Hepatocyte (in vitro differentiated cells): ENCODE data around the gene DLK2. TPM values are rescaled to one million over a fixed set of nuclear protein-coding genes. Genes with fewer than 3 reads are reported as not detected.
A peak's percentile ranks its signal among the peaks of the same experiment; 100 is the strongest.

Experiments used
- DNase-seq: peaks from one replicate; pipeline ENCODE4 v3.0.0-alpha.2; 2016; ENCODE audit warnings: low spot score
- H2AFZ ChIP-seq: fragments of 200-600 bp; sonication (generic); 2 replicates; pipeline ENCODE4 v1.6.0; 2016; ENCODE audit warnings: antibody characterized with exemption, mild to moderate bottlenecking
- H3K27ac ChIP-seq: fragments of 200-600 bp; sonication (generic); 2 replicates; pipeline ENCODE4 v1.5.1; 2016; ENCODE audit warnings: mild to moderate bottlenecking
- H3K27me3 ChIP-seq: fragments of 200-600 bp; sonication (generic); 2 replicates; pipeline ENCODE4 v1.6.1; 2016
- H3K36me3 ChIP-seq: fragments of 200-600 bp; sonication (generic); replicated peaks from 2 replicates; pipeline ENCODE4 v1.5.1; 2016; ENCODE audit warnings: low read depth; ENCODE audit not compliant: insufficient read depth
- H3K4me1 ChIP-seq: fragments of 200-600 bp; sonication (generic); 2 replicates; pipeline ENCODE4 v1.5.1; 2016; ENCODE audit warnings: mild to moderate bottlenecking, moderate library complexity; ENCODE audit not compliant: insufficient read depth
- H3K4me2 ChIP-seq: fragments of 200-600 bp; sonication (generic); 2 replicates; pipeline ENCODE4 v1.6.0; 2016
- H3K4me3 ChIP-seq: fragments of 200-600 bp; sonication (generic); 2 replicates; pipeline ENCODE4 v1.5.1; 2016; ENCODE audit warnings: mild to moderate bottlenecking
- H3K79me2 ChIP-seq: fragments of 200-600 bp; sonication (generic); 2 replicates; pipeline ENCODE4 v1.6.0; 2017; ENCODE audit warnings: mild to moderate bottlenecking
- H3K9me2 ChIP-seq: fragments of 200-600 bp; sonication (generic); replicated peaks from 2 replicates; pipeline ENCODE4 v1.6.0; 2017; ENCODE audit warnings: mild to moderate bottlenecking; ENCODE audit not compliant: insufficient read depth
- H3K9me3 ChIP-seq: fragments of 200-600 bp; sonication (generic); 2 replicates; pipeline ENCODE4 v1.5.1; 2016; ENCODE audit warnings: low read depth, mild to moderate bottlenecking
- H4K20me1 ChIP-seq: fragments of 200-600 bp; sonication (generic); 2 replicates; pipeline ENCODE4 v1.6.0; 2016; ENCODE audit warnings: mild to moderate bottlenecking; ENCODE audit not compliant: insufficient read depth, poor library complexity, severe bottlenecking
- CTCF ChIP-seq: fragments of 200-600 bp; sonication (generic); IDR thresholded peaks from 2 replicates; pipeline ENCODE4 v1.5.1; 2016; ENCODE audit warnings: antibody characterized with exemption, mild to moderate bottlenecking; ENCODE audit not compliant: poor library complexity
- EZH2 ChIP-seq: fragments of 200-600 bp; sonication (generic); IDR thresholded peaks from 2 replicates; pipeline ENCODE4 v1.6.1; 2016; ENCODE audit warnings: antibody characterized with exemption, mild to moderate bottlenecking, borderline replicate concordance
- EZH2phosphoT487 ChIP-seq: fragments of 200-600 bp; sonication (generic); IDR thresholded peaks from one replicate; pipeline ENCODE4 v1.6.1; 2018; ENCODE audit warnings: antibody characterized with exemption, mild to moderate bottlenecking, low read depth, moderate library complexity; ENCODE audit not compliant: unreplicated experiment, severe bottlenecking
- WGBS: methylation state at CpG from one replicate; pipeline ENCODE4 v1.1.6; 2016; ENCODE audit warnings: low lambda C conversion rate; ENCODE audit errors: missing lambda C conversion rate; 5-methylcytosine and 5-hydroxymethylcytosine counted together
- polyA plus RNA-seq: library from polyadenylated mRNA; unstranded; fragments of >200 nt; fragmentation: Nextera tagmentation; extraction: Ambion mirVana; gene quantifications from 2 replicates; pipeline ENCODE4 v1.2.1, GENCODE V29; 2016
- total RNA-seq: library from RNA; depleted of rRNA; stranded (reverse); fragments of >200 nt; gene quantifications from 2 replicates; pipeline ENCODE4 v1.2.3, GENCODE V29; 2014

The DLK2 gene
- total and polyA plus RNA-seq, 2 experiments from 2014 or later, result 0.33 to 1.8 TPM

DNA sequence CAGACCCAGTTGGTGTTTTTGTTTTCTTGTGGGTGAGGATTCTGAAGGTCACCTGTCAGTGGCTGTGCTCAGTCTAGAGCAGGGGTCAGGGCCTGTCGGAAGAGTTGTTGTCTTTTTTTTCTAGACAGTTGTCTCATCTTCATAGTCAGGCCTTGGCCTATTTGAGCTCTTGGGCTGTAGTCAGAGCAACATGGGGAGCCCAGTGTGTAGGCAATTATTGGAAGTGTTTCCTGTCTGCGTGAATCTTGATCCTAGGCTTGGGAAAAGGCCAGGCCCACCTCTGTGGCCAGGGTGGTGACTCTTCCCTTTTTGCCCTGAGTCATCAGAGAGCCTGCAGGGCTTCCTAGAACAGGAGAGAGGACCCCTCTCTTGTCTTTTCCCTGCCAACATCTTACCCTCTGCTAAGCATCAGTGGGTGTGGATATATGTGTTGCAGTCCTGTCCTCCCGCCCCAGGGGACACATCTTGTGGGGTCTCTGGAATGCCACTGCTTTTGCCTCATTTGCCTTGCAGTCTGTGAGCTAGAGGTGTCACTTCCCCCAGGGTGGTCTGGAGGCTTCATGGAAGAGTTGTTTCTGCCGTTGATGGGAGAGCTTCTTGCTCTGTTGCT, 33.4 kb upstream of the DLK2 start:
- peaks cover 39% of the 10 kb centered on the region for H4K20me1 ChIP-seq
- no peaks in the 10 kb centered on the region for H3K9me2 ChIP-seq
- no peak for DNase-seq
- TF ChIP-seq EZH2, result no peak
- 67% methylated on average over 3 of the region's 4 CpGs for WGBS
- H2AFZ ChIP-seq, result no peak overlapping the region
- peaks cover 23% of the 10 kb centered on the region for H3K4me1 ChIP-seq
- H3K4me3 ChIP-seq, result no peak overlapping the region
- no peaks in the 10 kb centered on the region for H3K27me3 ChIP-seq
- H3K27ac ChIP-seq, result no peak overlapping the region
- no peak overlapping the region for H3K4me2 ChIP-seq
- H3K79me2 ChIP-seq, result peaks cover 64% of the 10 kb centered on the region
- no peaks in the 10 kb centered on the region for H3K36me3 ChIP-seq
- no peaks in the 10 kb centered on the region for H3K9me3 ChIP-seq

DNA sequence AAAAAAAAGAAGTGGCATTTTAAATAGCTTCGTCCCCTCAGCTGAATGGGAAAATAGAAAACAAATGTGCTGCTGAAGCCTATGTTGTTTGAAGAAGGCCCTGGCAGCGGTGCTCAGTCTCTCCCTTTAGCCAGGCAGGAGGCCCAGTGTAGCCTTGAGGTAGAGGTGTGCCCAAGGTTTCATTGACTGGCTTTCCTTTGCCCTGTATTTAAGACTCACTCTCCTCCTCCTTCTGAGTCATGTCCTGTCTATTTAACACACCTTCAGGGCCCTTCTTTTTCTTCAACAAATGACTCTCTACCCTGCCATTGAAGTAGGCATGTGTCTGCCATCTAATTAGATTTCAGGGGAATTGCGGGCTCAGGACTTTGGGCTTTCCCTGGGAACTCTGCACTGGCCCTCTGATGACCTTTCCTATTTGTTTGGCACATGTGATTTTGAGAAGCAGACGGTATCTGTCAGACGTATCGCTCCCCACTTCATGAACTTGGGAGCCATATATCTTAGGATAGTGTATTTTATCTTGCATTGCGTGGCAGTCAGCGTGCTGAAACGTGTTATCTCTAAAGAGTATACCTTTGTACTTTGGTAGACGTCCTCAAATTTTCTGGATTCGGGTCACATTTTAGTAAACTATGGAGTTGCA, 26.4 kb upstream of the DLK2 start:
- H3K9me3 ChIP-seq, result no peaks in the 10 kb centered on the region
- TF ChIP-seq EZH2 (no peak), CTCF (no peak), EZH2phosphoT487 (no peak)
- H3K4me3 ChIP-seq, result no peak overlapping the region
- no peak for DNase-seq
- H3K4me1 ChIP-seq, result peaks cover 22% of the 10 kb centered on the region
- H3K27ac ChIP-seq, result peak overlapping the region; percentile 44
- no peaks in the 10 kb centered on the region for H3K9me2 ChIP-seq
- H3K36me3 ChIP-seq, result no peaks in the 10 kb centered on the region
- H3K4me2 ChIP-seq, result no peak overlapping the region
- H4K20me1 ChIP-seq, result peaks cover 8% of the 10 kb centered on the region
- H2AFZ ChIP-seq, result no peak overlapping the region
- peaks cover 90% of the 10 kb centered on the region for H3K79me2 ChIP-seq
- no peaks in the 10 kb centered on the region for H3K27me3 ChIP-seq
- 72% methylated on average over 11 of the region's 11 CpGs for WGBS

DNA sequence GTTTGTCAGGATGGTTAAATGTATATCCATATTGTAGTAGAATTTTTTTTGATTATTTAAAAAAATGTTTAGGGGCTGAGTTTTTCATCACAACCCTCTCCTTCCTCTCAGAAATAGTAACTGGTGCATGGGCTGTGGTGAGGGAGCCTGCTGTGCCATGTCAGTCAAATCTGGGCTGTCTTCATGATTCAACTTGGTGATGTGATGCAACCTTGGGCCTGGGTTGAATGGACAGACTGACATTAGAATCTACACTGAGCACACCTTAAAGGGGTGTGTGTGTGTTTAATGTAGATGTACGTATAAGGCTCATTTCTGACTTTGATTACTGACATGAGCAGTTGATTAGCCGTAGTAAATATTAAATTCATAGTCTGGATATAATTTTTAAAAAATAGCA, 25.7 kb upstream of the DLK2 start:
- Histone ChIP-seq H3K4me2 (no peak overlapping the region), H3K4me3 (no peak overlapping the region), H3K27me3 (no peaks in the 10 kb centered on the region), H3K4me1 (peaks cover 22% of the 10 kb centered on the region), H3K36me3 (no peaks in the 10 kb centered on the region), H3K9me3 (no peaks in the 10 kb centered on the region), H2AFZ (no peak overlapping the region), H4K20me1 (peaks cover 8% of the 10 kb centered on the region), H3K79me2 (peaks cover 84% of the 10 kb centered on the region), H3K9me2 (no peaks in the 10 kb centered on the region), H3K27ac (peak overlapping the region; percentile 44)
- no peak for DNase-seq
- TF ChIP-seq EZH2, result no peak
- no peak for TF ChIP-seq CTCF
- no peak for TF ChIP-seq EZH2phosphoT487
- 82% methylated on average over 2 of the region's 2 CpGs for WGBS

DNA sequence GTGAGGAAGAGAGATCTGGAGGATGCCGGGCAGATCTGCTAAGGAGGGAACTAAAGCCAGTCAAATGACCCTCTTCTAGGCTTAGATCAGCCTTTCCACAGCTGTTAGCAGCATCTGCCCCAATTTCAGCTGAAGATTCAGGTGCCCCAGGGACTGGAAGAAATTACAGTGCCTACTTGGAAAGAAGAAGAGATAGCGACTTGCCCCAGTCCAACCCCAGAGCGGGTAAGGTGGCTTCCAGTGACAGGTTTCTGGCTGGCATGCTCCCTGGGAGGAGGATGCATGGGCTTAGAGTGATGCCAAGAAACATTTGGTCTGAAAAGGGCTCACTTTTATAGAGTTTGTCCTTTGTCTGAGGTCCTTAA, 22.6 kb upstream of the DLK2 start:
- peaks cover 22% of the 10 kb centered on the region for H3K4me1 ChIP-seq
- H3K79me2 ChIP-seq, result peaks cover 54% of the 10 kb centered on the region
- 47% methylated on average over 3 of the region's 3 CpGs for WGBS

More for the DNA sequence above, 22.6 kb upstream of the DLK2 start:
- peaks cover 2% of the 10 kb centered on the region for H4K20me1 ChIP-seq
- no peaks in the 10 kb centered on the region for H3K27me3 ChIP-seq
- H3K4me3 ChIP-seq, result peak overlapping the region; percentile 75
- H3K27ac ChIP-seq, result peak overlapping the region; percentile 91
- no peak for DNase-seq
- H3K9me3 ChIP-seq, result no peaks in the 10 kb centered on the region
- H3K9me2 ChIP-seq, result no peaks in the 10 kb centered on the region
- TF ChIP-seq EZH2phosphoT487, result no peak
- TF ChIP-seq CTCF, result no peak
- no peak for TF ChIP-seq EZH2
- H2AFZ ChIP-seq, result peak overlapping the region; percentile 84
- peak overlapping the region; percentile 93 for H3K4me2 ChIP-seq
- H3K36me3 ChIP-seq, result no peaks in the 10 kb centered on the region
